Measurements from ENCODE around the gene PLXNA2.

PLXNA2 gene

DNA sequence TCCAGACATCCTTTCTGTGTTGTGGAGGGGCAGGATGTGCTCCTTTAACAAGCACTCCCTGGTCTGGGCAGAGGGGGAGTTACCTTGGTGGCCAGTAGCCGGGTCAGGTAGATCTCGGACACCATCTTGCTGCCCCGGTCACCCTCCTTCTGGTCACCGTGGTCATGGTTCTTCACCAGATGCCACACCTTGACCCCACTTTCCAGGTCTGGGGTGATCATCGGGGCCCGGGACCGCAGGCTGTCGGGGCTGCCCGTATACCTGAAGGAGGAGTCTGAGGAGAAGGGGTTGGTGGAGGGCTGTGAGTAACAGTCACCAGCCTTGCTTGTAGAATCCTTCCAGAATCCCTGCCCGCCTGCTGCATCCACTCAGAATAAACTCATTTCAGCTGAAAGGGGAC, 210.9 kb downstream of the PLXNA2 start:
- DNase-seq (ENCODE audit: insufficient read length, low spot score) = no peak
- FAIRE-seq = no peak

DNA sequence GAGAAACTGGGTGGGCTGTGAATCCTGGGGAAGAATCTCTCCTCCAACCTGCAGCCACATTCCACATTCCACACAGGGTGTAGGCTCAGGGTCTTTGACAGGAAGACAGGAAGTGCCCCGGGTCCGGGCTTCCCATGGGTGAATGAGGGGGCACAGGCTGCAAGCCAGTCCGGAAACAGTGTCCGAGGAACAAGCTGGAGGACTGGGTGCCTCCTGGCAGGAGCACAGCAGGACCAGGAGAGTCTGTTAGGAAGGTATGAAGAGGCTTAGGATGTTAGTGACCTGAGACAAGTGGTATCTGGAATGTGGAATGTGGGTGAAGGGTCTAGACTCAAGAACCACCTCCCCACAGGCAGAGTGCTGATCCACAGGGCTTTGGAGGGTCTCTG, 212.3 kb downstream of the PLXNA2 start:
- no peak for DNase-seq (ENCODE audit: insufficient read length, low spot score)
- no peak for FAIRE-seq

DNA sequence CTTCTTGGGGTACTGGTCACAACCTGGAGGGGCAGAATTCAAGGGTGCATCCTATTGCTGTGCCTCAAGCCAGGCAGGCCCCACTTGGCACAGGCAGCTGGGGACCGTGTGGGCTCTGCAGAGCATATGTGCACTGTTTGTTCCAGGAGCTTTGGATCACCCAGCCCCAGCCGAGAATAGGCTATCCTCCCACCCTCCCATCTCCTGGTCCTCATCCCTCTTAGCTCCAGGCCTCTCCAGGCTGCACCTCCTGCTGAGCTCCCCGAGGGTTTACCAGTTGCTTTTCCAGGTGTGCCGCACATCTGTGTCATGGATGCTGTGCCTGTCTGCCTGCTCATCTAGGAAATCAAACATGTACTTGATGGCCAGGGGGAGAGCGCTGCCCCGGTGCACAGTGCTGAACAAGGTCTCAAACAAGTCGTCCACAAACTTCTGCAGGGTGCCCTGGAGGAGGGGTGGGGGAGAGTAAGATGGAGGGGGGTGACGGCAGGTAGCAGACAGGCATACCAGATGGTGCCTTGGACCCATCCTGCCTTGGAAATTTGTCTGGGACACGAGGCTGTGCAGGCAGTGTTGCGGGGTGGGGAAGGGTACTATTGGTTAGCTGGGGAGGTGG, 212.8 kb downstream of the PLXNA2 start:
- DNase-seq (ENCODE audit: insufficient read length, low spot score) = no peak
- no peak for FAIRE-seq

DNA sequence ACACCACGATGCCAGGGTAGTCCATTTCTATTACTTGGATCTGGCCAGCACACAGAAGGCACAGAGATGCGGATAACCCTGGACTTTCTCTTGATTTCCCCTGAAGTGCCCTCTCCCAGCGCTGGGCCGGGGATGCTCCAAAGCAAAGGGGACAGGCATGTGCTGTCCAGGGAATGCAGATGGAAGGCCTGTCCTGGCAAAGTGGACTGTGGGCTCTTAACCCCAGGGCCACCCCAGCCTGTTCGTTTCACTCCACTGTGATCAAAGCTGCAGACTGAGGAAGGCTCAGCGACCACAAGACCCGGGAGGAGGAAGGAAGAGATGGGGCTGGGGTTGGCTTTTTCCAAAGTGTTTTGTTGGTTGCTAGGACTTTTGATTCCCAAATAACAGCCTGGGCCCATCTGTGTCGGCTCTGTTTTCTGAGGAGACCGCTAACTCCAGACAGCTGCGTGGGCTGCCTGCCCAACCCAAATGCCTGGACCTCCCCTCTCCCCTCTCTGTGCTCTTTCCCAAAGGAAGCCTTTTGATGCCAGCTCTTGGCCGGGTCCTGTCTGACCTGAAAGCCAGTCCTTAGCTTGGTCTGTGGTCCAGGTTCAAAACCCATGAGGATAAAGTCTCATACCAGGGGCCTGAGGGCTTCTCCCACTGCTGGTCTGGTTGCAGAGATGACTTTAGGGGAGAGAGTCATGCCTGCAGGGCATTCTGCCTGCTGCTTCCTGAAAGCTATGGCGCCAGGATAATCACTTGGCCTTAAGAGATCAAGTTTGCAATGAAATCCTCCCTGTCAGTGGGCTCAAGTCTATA, 213.7 kb downstream of the PLXNA2 start:
- DNase-seq (ENCODE audit: insufficient read length, low spot score) (no peak), FAIRE-seq (no peak)

DNA sequence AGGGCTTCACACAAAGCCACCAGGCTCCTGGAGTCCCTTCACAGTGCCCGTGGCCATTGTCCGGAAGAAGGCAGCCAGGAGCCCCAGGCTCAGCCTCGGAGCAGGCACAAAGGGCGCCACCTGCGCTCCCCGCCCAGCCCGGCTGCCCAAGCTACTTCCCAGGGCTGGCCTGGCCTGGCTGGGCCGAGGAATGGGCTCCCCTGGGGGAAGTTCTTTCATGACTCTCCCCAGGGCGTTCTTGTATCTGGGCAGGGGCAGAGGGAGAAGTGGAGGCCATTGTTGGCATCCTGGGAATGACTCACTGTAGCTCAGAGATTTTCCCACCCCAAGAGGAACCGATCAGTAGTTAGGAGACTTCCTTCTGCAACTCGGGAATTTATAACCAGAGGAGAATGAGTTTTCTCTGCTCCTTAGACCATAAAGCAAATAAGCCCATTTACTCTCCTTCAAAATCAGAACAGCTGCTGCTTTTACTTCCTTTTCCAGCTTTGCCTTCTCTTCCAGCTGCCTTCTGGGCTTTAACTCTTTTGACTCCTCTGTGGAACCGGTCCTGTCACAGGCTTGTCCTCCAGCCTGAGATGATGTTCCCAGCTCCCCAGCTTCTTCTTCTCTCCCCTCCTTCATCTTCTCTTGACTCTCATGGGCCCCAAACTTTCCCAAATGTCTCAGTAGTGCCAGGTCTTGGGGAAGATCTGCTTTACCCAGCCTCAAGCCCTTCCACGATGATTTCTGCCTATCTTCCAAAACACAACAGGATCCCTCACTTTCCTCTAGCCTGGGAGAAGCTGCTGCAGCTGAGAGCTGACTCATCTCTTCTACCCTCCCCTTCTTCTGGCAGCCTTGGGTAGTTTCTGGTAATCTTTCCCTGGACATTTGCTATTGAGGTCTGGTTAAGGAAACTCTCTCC, 214.6 kb downstream of the PLXNA2 start:
- DNase-seq (ENCODE audit: insufficient read length, low spot score) = peak; percentile 28
- no peak for FAIRE-seq

DNA sequence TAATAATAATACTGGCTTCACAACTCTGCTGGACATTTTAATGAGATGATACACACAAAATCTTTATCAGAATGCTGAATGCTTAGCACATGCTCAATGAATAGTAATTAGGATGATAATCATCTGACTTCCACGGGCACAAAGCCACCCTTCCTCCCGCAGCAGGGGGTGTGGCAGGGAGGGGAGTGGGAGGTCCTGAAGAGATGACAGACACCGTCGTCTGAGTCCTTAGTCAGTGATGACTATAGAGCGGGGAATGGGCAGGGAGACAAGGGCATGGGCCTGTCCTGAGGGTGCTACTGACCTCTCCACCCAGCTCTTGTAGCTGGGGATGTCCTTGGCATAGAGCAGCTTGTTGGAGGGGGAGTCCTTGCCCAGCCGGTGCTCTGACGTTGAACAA, 215.7 kb downstream of the PLXNA2 start:
- DNase-seq (ENCODE audit: insufficient read length, low spot score) (no peak), FAIRE-seq (no peak)

DNA sequence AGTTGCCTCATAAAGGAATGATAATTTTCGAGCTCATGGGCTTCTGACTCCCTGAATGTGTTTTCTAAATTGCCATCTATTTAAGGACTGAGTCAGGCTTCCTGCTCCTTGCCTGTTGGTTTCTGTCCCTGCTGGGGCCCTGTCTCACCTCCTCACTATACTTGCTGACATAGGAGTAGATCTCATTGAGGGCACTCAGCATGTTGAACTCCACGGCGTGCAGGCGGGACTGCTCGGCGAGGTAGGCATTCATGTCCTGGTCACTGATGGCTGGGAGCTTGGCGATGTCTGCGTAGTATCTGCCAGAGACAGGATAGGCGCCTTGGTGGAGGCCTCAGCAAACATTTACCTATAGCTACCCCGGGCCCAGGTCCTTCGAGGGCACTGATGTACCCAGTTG, 216.3 kb downstream of the PLXNA2 start:
- no peak for FAIRE-seq
- DNase-seq (ENCODE audit: insufficient read length, low spot score) = no peak

DNA sequence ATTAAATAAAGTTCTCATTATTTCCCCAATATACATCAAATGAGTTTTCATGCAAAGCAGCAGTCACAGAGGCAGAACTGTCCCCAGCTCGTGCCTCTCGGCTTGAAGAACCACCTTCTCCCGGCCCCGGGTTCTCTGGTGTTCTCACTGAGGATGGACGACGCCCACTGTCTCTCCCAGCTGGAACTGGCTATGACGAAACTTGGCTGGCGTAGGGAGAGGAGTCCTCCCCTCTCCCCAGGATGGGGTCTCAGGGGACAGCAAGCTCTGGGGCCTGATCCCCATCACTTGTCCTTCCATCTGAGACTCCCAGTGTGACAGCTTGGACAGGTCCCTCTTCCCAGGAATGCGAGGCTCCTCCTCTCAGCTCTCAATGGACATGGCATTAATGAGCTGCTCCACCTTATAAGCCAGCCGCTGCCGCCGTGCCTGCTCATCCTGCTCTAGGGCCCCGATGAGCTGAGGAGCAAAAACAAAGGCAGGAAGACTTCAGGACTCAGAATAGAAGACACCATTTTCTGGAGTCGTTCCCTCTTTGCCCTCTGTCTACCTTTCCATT, 217.2 kb downstream of the PLXNA2 start:
- DNase-seq (ENCODE audit: insufficient read length, low spot score) = no peak
- no peak for FAIRE-seq

DNA sequence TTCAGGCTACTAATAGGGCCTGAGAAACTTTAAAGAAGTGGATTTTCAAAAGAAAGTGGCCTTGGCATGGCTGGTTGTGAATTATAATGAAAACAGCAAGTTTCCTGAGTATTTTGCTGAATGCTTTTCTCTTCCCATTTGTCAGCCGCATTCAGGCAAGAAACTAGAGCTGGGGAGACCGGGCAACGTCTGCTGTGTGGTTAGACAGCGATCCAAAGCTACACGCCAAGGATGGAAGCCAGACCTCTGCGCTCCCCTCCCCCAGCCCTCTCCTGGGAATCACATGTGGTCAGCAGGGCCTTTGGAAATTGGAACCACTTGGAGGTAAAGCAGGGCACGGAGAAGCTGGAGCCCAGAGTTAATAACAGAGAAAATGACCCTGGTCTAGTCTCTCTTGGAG, 219.2 kb downstream of the PLXNA2 start:
- DNase-seq (ENCODE audit: insufficient read length, low spot score) (no peak), FAIRE-seq (no peak)

DNA sequence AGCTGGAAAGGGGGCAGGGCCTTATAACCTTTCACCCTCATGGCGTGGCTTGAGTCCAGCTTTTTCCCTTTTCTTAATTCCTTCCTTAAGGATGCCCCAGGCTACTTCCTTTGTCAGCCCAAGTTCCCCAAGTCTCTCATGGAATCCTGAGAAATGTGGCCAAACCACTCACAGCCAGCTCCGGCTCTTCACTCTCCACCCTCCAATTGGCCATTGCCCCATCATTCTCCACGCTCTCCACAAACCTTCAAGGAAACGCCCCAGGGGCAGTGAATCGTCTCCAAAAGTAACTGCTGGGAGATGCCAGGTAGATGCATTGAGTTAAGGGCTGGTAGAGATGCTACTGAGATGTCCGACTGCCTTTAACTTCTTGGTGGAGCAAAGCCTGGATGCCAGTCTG, 219.8 kb downstream of the PLXNA2 start:
- no peak for DNase-seq (ENCODE audit: insufficient read length, low spot score)

DNA sequence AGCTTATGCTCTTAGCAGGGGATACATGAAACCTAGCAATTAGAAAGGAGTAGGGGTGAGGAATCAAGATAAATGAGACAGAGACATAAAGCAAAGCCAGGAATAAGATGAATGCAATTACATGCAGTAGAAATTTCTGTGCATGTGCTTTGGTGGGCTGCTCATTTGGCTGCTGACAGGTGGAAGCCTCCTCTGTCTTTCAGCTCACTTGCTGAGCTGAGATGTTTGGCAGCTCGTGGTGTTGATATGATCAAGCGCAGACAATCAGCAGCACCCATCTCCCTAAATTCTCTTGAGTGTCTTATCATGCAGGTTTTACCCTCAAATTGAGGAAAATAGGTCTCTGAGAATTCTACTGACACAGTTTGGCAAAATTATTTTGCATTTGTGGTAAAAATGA, 224.9 kb downstream of the PLXNA2 start:
- FAIRE-seq (no peak), DNase-seq (ENCODE audit: insufficient read length, low spot score) (no peak)

More for the DNA sequence above, 219.8 kb downstream of the PLXNA2 start:
- no peak for FAIRE-seq

DNA sequence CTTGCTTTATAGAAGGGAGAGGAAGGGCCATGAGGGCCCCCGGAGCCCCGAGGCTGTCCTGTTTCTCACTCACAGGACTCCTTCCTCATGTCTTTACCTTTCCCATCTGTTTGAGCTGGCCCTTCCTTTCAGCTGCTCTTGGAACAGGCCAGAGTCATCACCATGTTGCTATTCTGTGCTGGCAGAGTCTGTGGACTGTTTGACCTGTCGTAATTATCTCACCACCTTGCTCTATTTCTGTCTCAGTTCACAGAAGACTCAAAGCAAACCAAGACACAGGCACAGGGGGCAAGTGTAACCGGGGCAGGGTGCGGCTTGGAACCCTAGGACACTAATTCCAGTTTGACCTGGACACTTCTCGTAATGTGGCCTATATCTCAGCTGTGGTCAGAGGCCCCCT, 228.9 kb downstream of the PLXNA2 start:
- no peak for FAIRE-seq
- DNase-seq (ENCODE audit: insufficient read length, low spot score) = no peak

DNA sequence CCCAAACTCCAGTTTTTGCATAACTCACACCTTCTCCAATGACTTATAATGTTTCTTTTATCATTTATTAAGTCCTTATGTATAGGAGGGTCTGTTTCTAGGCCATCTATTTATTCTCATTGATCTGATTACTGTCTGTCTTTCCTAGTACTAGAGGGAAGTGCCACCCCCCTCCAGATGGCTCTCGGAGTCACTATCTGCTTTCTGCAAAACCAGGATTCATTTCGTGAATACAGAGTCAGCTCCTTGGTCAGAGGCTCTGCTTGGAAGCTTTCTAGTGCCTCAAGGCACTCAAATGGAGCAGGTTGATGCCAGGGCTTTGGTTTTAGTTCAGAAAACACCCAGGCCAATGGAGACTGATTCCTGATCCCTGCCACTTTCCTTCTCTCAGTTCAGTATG, 231.0 kb downstream of the PLXNA2 start:
- no peak for DNase-seq (ENCODE audit: insufficient read length, low spot score)
- no peak for FAIRE-seq

DNA sequence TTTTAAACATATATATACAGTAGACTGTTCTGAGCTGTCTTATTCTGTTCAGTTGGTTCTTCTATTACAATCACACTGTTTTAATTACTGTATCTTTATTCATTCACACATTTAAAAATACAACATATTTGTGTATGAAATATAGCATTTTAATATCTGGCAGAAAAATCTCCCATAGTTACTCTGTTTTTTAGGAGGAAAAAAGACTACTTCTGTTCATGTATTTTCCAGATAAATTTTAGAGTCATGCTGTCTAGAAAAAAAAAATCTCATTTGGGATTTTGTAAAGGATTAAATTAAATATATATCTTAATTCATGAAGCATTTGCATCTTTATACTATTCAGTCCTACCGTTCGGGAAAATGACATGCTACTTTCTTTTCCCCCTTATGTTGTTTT, 231.5 kb downstream of the PLXNA2 start:
- FAIRE-seq = no peak
- no peak for DNase-seq (ENCODE audit: insufficient read length, low spot score)

DNA sequence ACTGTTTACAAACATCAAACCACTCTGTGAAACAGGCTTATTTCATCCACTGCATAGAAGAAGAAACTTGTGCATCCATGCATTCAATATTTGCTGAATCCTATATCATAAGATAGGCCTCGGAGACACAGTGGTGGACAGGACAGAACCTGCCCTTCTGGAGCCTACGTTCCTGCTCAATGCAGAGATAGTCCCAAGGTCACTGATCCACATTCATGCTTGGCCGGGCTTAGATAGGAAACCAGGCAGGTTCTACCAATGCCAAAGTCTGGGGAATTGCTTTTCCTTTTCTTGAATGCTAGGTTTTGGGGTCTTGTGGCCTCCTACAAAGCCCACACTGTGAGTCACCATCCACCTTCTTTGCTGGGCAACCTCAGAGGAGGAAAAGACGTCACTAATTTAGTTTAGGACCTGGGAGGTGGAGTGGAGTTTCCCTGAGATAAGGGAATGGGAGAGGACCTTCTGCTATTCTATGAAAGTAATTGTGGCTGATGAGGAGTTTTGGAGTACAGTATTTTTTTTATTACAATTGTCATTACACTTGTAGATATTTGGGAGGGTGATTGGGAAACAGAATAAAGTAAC, 233.6 kb downstream of the PLXNA2 start:
- FAIRE-seq = no peak

DNA sequence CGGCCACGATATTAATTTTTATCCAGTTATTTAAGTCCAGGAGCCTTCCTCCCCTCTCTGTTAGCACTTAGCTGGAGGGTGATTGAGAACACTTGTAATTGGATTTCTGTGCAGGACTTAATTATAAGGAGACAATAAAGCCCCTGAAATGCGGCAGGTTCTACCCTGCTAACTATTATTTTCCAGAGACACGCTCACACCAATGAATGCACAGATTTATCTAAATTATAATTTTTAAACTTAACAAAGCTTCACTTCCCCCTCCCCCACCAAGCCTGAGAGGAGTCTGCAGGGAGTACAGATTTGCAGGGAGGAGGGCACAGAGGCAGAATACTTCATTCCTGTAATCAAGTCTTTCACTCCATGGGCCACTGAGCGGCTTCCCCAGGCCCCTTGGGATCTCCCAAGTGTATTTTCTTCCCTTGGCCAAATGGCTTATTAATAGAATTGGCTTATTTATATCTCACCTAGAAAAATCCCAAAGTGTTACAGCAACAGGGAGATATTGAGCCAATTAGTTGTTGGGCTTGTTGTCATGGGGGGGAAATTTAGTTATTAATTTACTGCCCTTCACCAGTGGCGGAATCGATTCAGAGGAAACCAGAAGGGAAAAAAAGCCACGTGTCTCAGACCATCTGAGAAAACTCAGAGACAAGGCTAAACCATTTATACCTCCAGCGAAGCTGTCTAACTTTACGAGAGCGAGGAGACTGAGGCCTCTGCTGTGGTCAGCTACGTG, 234.3 kb downstream of the PLXNA2 start:
- no peak for DNase-seq (ENCODE audit: insufficient read length, low spot score)
- FAIRE-seq = no peak

More for the DNA sequence above, 233.6 kb downstream of the PLXNA2 start:
- no peak for DNase-seq (ENCODE audit: insufficient read length, low spot score)

DNA sequence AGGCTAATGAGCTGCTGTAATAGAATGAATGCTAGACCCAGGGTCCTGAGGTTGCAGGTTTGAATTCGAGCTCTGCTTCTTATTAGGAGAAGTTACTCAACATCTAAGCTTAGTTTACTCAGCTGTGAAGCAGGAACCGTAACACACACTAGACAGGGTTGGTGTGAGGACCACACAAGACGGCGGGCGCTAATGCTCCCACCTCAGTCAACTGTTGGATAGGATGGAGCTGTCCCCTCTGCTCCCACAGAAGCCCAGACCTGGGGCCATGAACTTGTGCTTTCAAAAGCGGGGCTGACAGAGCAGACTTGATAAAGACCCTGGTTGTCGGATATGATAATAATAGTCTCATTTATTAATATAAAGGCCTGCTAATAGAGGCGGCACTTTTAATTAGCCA, 234.9 kb downstream of the PLXNA2 start:
- DNase-seq (ENCODE audit: insufficient read length, low spot score) (no peak), FAIRE-seq (no peak)

DNA sequence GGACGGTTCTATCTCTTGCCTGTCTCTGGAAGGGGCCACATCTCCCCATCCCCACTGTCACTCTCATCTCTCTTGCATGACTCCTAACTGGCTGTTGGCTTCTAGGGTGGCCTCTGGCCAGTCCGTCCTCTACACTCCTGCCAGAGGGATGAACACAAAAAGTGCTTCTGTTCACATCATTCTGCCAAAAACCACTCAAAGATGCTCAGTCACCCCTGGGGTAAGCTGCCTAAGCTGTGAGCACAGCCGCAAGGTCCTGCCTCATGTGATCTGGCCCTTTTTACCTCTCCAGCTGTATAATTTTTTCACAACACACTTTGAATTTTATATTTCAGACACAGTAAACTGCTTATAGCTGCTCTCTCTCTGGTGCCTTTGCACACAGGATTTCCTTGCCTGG, 235.7 kb downstream of the PLXNA2 start:
- no peak for DNase-seq (ENCODE audit: insufficient read length, low spot score)
- peak; percentile 9 for FAIRE-seq

DNA sequence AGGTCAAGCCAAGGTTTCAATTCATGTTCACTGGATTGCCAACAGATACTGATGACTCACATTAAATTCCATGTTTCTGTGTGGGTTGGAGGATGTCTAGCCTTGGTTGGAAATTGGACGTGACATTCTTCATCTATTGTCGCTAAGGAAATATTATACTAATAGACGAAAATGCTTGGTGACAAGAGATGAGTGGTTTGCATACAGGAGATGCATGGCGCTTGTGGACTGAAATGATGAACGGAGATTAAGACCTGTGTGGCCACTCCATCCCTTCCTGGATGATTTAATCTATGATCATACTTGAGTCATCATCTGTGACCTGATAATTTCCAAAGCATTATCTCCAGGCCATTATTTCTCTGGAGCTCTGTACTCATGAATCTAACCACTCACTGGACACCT, 236.2 kb downstream of the PLXNA2 start:
- FAIRE-seq = peak; percentile 36
- peak; percentile 34 for DNase-seq (ENCODE audit: insufficient read length, low spot score)

DNA sequence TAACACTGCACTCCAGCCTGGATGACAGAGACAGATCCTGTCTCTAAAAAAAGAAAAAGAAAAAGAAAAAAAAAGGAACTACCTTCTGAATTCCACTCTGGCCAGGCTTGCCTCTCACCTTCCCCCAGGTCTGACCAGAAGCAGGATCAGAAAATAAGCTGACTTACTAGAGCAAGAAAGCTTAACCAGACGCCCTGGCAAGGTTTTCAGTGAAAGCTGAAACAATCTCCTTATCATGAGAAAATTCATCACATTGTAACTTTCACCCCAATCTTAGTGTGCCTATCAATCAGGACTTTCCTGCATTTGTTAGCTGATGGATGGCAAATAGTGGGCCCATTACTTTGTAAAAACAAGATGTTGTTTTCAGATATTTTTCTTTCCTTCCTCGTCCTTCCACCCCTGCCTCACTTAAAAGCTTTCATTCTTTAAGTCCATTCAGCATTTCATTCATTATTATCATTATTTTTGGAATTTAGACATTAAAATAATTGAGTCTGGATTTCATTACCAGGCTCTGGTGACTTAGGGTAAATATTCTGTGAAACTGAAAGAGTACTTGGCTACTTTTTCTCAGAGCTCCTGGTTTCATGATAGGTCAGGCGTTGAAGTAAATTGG, 236.8 kb downstream of the PLXNA2 start:
- no peak for DNase-seq (ENCODE audit: insufficient read length, low spot score)
- FAIRE-seq = no peak
